SK-N-SH (cell line): Measurements from ENCODE around the gene PPP2R2B. TPM values are rescaled to one million over a fixed set of nuclear protein-coding genes. Genes with fewer than 3 reads are reported as not detected.

Experiments used
- CHD2 ChIP-seq: fragments of 150-350 bp; IDR thresholded peaks from 2 replicates; pipeline ENCODE4 v1.6.1; 2018; ENCODE audit warnings: low read length; ENCODE audit not compliant: partially characterized antibody
- EZH2phosphoT487 ChIP-seq: fragments of 200-600 bp; sonication (generic); IDR thresholded peaks from 2 replicates; pipeline ENCODE4 v1.6.1; 2017; ENCODE audit warnings: low read depth, mixed run types, mild to moderate bottlenecking, antibody characterized with exemption, moderate library complexity, borderline replicate concordance
- FOSL2 ChIP-seq: IDR thresholded peaks from 2 replicates; pipeline ENCODE4 v1.4.0; 2012; ENCODE audit warnings: low read depth, mild to moderate bottlenecking, moderate library complexity, borderline replicate concordance
- FOXM1 ChIP-seq: IDR thresholded peaks from 2 replicates; pipeline ENCODE4 v1.4.0; 2012; ENCODE audit warnings: low read depth, mild to moderate bottlenecking
- JUND ChIP-seq: IDR thresholded peaks from 2 replicates; pipeline ENCODE4 v1.4.0; 2012
- MEF2A ChIP-seq: IDR thresholded peaks from 2 replicates; pipeline ENCODE4 v1.4.0; 2012; ENCODE audit warnings: low read depth, borderline replicate concordance
- NRF1 ChIP-seq: IDR thresholded peaks from 2 replicates; pipeline ENCODE4 v1.6.1; 2012; ENCODE audit warnings: low read depth, mild to moderate bottlenecking, low read length
- RAD21 ChIP-seq: IDR thresholded peaks from 2 replicates; pipeline ENCODE4 v1.6.1; 2012; ENCODE audit warnings: mild to moderate bottlenecking, low read length
- RXRA ChIP-seq: IDR thresholded peaks from 2 replicates; pipeline ENCODE4 v1.4.0; 2012; ENCODE audit warnings: low read depth, mild to moderate bottlenecking, borderline replicate concordance
- SMC3 ChIP-seq: IDR thresholded peaks from 2 replicates; pipeline ENCODE4 v1.6.1; 2012; ENCODE audit warnings: low read depth, low read length, improper control_type of control experiment
- TCF12 ChIP-seq: IDR thresholded peaks from 2 replicates; pipeline ENCODE4 v1.4.0; 2012
- YY1 ChIP-seq: IDR thresholded peaks from 2 replicates; pipeline ENCODE4 v1.4.0; 2012; ENCODE audit warnings: low read depth, mild to moderate bottlenecking
- polyA plus RNA-seq, 3 experiments: library from polyadenylated mRNA; depleted of rRNA; stranded (reverse); fragments of >200 nt; gene quantifications; 2 replicates each; pipeline ENCODE4 v1.2.3, GENCODE V29; 2012
- TF ChIP-seq, protein P1 (sequence below): IDR thresholded peaks from 2 replicates; pipeline ENCODE4 v1.4.0; 2012; ENCODE audit warnings: low read depth, borderline replicate concordance
- TF ChIP-seq, protein P2 (sequence below): IDR thresholded peaks from 2 replicates; pipeline ENCODE4 v1.4.0; 2012; ENCODE audit warnings: low read depth, borderline replicate concordance
- TF ChIP-seq, protein P3 (sequence below): IDR thresholded peaks from 2 replicates; pipeline ENCODE4 v1.6.1; 2012; ENCODE audit warnings: mild to moderate bottlenecking, low read depth, low read length, moderate library complexity
- TF ChIP-seq, protein P4 (sequence below): fragments of 200-600 bp; sonication (generic); IDR thresholded peaks from 2 replicates; pipeline ENCODE4 v1.6.1; 2017; ENCODE audit warnings: antibody characterized with exemption, mild to moderate bottlenecking, moderate library complexity

The PPP2R2B gene
- polyA plus RNA-seq, 1 of the 3 experiments (the other 2 are of a cell fraction), result 11.4 TPM

DNA sequence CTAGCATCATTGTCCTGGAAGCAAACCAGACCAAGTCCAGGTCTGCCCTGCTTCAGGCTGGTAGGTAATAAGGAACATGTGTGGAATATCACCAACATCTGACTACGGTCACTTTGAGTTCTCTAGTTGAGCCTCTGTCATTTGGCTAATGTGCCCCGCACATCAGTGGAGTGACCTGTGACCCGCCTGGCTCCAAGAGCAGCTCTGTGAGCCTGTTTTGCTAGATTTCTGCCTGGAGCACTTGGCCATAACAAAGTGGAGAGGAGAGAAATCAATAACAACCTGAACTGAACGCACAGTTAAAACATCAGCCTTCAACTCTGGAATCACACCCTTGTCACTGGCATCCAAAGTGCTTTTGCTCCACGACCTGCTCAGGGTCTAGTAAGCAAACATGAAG is 115.7 kb downstream of the PPP2R2B start (continued):
- no peak for TF ChIP-seq EZH2phosphoT487
- TF ChIP-seq YY1, result no peak
- TF ChIP-seq, protein P1, sequence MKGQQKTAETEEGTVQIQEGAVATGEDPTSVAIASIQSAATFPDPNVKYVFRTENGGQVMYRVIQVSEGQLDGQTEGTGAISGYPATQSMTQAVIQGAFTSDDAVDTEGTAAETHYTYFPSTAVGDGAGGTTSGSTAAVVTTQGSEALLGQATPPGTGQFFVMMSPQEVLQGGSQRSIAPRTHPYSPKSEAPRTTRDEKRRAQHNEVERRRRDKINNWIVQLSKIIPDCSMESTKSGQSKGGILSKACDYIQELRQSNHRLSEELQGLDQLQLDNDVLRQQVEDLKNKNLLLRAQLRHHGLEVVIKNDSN, result no peak
- TF ChIP-seq, protein P2, sequence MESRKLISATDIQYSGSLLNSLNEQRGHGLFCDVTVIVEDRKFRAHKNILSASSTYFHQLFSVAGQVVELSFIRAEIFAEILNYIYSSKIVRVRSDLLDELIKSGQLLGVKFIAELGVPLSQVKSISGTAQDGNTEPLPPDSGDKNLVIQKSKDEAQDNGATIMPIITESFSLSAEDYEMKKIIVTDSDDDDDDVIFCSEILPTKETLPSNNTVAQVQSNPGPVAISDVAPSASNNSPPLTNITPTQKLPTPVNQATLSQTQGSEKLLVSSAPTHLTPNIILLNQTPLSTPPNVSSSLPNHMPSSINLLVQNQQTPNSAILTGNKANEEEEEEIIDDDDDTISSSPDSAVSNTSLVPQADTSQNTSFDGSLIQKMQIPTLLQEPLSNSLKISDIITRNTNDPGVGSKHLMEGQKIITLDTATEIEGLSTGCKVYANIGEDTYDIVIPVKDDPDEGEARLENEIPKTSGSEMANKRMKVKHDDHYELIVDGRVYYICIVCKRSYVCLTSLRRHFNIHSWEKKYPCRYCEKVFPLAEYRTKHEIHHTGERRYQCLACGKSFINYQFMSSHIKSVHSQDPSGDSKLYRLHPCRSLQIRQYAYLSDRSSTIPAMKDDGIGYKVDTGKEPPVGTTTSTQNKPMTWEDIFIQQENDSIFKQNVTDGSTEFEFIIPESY, result no peak
- TF ChIP-seq JUND, result no peak
- TF ChIP-seq, protein P3, sequence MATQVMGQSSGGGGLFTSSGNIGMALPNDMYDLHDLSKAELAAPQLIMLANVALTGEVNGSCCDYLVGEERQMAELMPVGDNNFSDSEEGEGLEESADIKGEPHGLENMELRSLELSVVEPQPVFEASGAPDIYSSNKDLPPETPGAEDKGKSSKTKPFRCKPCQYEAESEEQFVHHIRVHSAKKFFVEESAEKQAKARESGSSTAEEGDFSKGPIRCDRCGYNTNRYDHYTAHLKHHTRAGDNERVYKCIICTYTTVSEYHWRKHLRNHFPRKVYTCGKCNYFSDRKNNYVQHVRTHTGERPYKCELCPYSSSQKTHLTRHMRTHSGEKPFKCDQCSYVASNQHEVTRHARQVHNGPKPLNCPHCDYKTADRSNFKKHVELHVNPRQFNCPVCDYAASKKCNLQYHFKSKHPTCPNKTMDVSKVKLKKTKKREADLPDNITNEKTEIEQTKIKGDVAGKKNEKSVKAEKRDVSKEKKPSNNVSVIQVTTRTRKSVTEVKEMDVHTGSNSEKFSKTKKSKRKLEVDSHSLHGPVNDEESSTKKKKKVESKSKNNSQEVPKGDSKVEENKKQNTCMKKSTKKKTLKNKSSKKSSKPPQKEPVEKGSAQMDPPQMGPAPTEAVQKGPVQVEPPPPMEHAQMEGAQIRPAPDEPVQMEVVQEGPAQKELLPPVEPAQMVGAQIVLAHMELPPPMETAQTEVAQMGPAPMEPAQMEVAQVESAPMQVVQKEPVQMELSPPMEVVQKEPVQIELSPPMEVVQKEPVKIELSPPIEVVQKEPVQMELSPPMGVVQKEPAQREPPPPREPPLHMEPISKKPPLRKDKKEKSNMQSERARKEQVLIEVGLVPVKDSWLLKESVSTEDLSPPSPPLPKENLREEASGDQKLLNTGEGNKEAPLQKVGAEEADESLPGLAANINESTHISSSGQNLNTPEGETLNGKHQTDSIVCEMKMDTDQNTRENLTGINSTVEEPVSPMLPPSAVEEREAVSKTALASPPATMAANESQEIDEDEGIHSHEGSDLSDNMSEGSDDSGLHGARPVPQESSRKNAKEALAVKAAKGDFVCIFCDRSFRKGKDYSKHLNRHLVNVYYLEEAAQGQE, result no peak
- peak; percentile 11; the same call in 1 of the 2 replicates for TF ChIP-seq RAD21
- peak; percentile 63 for TF ChIP-seq CHD2
- TF ChIP-seq, protein P4, sequence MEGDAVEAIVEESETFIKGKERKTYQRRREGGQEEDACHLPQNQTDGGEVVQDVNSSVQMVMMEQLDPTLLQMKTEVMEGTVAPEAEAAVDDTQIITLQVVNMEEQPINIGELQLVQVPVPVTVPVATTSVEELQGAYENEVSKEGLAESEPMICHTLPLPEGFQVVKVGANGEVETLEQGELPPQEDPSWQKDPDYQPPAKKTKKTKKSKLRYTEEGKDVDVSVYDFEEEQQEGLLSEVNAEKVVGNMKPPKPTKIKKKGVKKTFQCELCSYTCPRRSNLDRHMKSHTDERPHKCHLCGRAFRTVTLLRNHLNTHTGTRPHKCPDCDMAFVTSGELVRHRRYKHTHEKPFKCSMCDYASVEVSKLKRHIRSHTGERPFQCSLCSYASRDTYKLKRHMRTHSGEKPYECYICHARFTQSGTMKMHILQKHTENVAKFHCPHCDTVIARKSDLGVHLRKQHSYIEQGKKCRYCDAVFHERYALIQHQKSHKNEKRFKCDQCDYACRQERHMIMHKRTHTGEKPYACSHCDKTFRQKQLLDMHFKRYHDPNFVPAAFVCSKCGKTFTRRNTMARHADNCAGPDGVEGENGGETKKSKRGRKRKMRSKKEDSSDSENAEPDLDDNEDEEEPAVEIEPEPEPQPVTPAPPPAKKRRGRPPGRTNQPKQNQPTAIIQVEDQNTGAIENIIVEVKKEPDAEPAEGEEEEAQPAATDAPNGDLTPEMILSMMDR, result no peak
- no peak for TF ChIP-seq MEF2A
- TF ChIP-seq FOSL2, result no peak
- peak; percentile 66; the same call in 1 of the 2 replicates for TF ChIP-seq TCF12
- no peak for TF ChIP-seq NRF1
- TF ChIP-seq RXRA, result no peak
- no peak; the same call in 1 of the 2 replicates for TF ChIP-seq SMC3
- no peak for TF ChIP-seq FOXM1
